Vein endothelial cell (primary cell): Measurements from ENCODE around the gene AADACL2. TPM values are rescaled to one million over a fixed set of nuclear protein-coding genes. Genes with fewer than 3 reads are reported as not detected.

ENCODE experiments used
- total RNA-seq: library from RNA; depleted of rRNA; stranded (reverse); fragments of >200 nt; gene quantifications from 2 replicates; pipeline ENCODE4 v1.2.3, GENCODE V29; 2012

Gene AADACL2
- not detected in 2 replicates for total RNA-seq

GRCh38 chr3:151733613-151734012 lies at the start of gene AADACL2:
Gene AADACL2, plus strand, starts transcription at chr3:151733927. Its CDS starts 109 bp downstream, at chr3:151734036.

Other genes starting within 250 kb of the AADACL2 start
- 0.33 and 0.86 TPM in 2 replicates for gene AADAC, start 80.2 kb downstream of the AADACL2 start, total RNA-seq
- 0.10 TPM in 1 of 2 replicates, not detected in the other for gene SUCNR1, start 139.7 kb downstream of the AADACL2 start, total RNA-seq